Nephron progenitor cell (in vitro differentiated cells): Measurements from ENCODE around the gene SPOCD1.
A peak's percentile ranks its signal among the peaks of the same experiment; 100 is the strongest.

Experiments
- DNase-seq: peaks from one replicate; pipeline ENCODE4 v3.0.0; 2021
- H3K27ac Mint-ChIP-seq: 2 replicates; pipeline ENCODE4 v1.8.0; 2021; ENCODE audit warnings: mild to moderate bottlenecking, moderate library complexity, mixed read lengths
- H3K27me3 Mint-ChIP-seq: 2 replicates; pipeline ENCODE4 v1.8.0; 2021; ENCODE audit warnings: mild to moderate bottlenecking, low read depth, mixed read lengths; ENCODE audit not compliant: poor library complexity
- H3K36me3 Mint-ChIP-seq: 2 replicates; pipeline ENCODE4 v1.8.0; 2021; ENCODE audit warnings: low read depth, mixed read lengths
- H3K4me1 Mint-ChIP-seq: 2 replicates; pipeline ENCODE4 v1.8.0; 2021; ENCODE audit warnings: mixed read lengths
- H3K4me3 Mint-ChIP-seq: 2 replicates; pipeline ENCODE4 v1.8.0; 2021; ENCODE audit warnings: mild to moderate bottlenecking, moderate library complexity, mixed read lengths
- H3K9me3 Mint-ChIP-seq: 2 replicates; pipeline ENCODE4 v1.8.0; 2021; ENCODE audit warnings: mild to moderate bottlenecking, moderate library complexity, mixed read lengths
- CTCF ChIP-seq: fragments of 200-600 bp; sonication (generic); IDR thresholded peaks from 2 replicates; pipeline ENCODE4 v1.5.0; 2021; ENCODE audit warnings: antibody characterized with exemption

The SPOCD1 gene

DNA sequence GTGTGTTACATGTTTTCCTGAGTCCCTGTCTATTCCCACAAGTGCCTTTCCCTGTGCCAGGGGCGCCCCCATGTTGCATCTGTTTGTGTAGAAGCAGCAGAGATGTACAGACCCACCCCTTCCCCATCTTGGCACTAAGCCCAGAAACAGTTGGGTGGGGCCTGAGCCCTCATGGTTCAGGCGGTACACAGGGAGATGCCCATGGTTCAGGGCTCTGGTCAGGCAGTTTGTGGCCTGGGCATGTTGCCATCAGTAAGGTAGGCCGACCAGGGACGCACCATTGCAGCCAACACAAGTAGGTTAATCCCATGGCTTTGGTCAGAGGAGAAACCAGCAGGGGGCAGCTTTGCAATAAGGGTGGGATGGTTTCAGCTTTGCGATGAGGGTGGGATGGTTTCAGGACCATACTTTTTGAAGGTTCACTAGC lies 50.8 kb downstream of the SPOCD1 start:
- no peaks in the 10 kb centered on the region for H3K36me3 Mint-ChIP-seq
- TF ChIP-seq CTCF: peak; percentile 42
- H3K9me3 Mint-ChIP-seq: no peaks in the 10 kb centered on the region
- H3K27ac Mint-ChIP-seq: no peak overlapping the region
- H3K4me3 Mint-ChIP-seq: peak overlapping the region; percentile 78
- peaks cover 57% of the 10 kb centered on the region for H3K27me3 Mint-ChIP-seq
- H3K4me1 Mint-ChIP-seq: peaks cover 75% of the 10 kb centered on the region
- DNase-seq: peak; percentile 59

GRCh38 chr1:31764312-31765040 lies 51.3 kb downstream of the SPOCD1 start, which contains the start of gene ADGRB2:
Gene ADGRB2, minus strand, starts transcription at chr1:31764340. Its CDS starts 7,119 bp downstream, at chr1:31757221.
- Mint-ChIP-seq H3K27ac (no peak within 1 kb of the TSS), H3K4me1 (peaks cover 75% of the 10 kb centered on the region), H3K9me3 (no peaks in the 10 kb centered on the region), H3K36me3 (no peaks in the 10 kb centered on the region), H3K4me3 (peak within 1 kb of the TSS; percentile 85), H3K27me3 (peaks cover 54% of the 10 kb centered on the region)
- TF ChIP-seq CTCF: no peak
- DNase-seq: peak; percentile 65

DNA sequence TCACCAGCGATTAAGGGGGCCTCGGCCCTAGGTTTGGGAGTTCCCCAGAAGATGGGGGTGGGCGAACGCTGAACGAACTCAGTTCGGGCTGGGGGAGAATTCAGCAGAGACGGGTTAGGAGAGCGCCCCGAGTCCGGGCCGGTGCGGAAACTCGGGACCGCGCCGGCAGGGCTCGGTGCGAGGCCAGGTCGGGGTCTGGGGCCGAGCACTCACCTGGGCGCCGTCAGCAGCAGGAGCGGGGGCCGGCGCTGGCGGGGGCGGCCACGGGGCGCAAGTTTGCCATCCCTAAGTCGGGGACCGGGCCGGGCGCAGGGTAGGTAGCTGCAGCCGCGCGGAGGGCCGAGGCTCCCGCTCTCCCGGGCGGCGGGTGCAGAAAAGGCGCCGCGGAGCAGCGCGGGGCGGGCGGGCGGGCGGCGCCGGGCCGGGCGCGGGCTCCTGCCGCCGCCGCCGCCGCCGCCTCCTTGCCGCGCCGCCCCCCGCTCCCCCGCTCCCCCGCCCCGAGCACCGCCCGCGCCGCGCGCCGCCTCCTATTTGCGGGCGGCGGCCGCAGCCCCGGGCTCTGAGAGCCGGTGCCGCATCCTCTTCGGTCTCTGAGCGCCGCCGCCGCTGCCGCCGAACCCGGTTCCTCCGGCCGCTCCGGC lies 52.0 kb downstream of the SPOCD1 start:
- no peak overlapping the region for H3K27ac Mint-ChIP-seq
- H3K9me3 Mint-ChIP-seq: no peaks in the 10 kb centered on the region
- H3K4me3 Mint-ChIP-seq: peak overlapping the region; percentile 85
- H3K27me3 Mint-ChIP-seq: peaks cover 47% of the 10 kb centered on the region
- no peaks in the 10 kb centered on the region for H3K36me3 Mint-ChIP-seq
- peak; percentile 62 for DNase-seq
- no peak for TF ChIP-seq CTCF
- peaks cover 75% of the 10 kb centered on the region for H3K4me1 Mint-ChIP-seq

DNA sequence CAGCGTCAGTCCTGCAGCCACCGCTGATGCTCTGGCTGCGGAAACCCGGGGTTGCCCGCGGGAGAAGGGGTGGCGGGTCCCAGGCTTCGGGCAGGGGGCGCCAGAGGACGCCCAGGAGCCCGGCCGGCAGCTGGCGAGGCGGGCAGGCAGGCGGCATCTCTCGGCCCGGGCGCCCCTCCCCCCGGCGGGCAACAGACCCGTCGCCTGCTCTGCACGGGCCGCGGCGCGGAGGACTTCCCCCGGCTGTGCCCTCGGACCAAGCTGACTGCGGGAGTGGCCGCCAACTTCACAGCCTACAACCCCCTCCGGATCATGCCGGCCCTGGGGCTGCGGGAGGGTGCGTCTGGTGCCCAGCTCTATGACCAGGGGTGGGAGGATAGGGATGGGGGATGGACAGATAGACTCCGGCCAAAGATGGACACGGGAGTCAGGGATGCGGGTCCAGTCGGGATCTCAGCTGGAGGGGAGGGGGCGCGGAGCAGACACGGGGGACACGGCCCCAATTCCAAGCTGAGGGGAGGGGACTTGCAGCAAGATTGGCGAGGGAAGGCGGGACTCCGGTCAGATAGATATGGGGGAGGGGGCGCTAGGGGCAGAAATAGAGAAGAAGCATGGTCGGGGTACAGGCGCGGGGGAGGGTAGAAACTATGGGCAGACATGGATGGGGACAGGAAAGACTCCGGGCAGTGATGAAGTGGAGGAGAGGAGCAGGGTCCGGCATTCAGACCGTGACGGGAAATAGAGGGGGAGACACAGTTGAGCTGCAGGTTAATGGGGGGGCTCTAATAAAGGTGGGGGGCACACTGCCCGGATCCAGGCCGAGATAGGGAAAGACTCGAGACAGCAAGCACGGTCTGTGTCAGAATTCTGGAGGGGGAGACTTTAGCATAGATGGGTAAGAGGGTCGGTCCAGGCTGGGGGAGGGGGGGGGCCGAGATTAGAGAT lies 52.8 kb downstream of the SPOCD1 start:
- peak; percentile 89 for DNase-seq
- peak; percentile 70 for TF ChIP-seq CTCF
- Mint-ChIP-seq H3K9me3 (no peaks in the 10 kb centered on the region), H3K4me1 (peaks cover 75% of the 10 kb centered on the region), H3K36me3 (no peaks in the 10 kb centered on the region), H3K27me3 (peaks cover 39% of the 10 kb centered on the region), H3K27ac (no peak overlapping the region), H3K4me3 (peak overlapping the region; percentile 85)

- H3K36me3 Mint-ChIP-seq: no peaks in the 10 kb centered on the region
- H3K4me3 Mint-ChIP-seq: peak overlapping the region; percentile 65
- peaks cover 72% of the 10 kb centered on the region for H3K4me1 Mint-ChIP-seq
- no peak for TF ChIP-seq CTCF
- DNase-seq: no peak
- H3K27me3 Mint-ChIP-seq: peaks cover 35% of the 10 kb centered on the region
- H3K27ac Mint-ChIP-seq: no peak overlapping the region
- H3K9me3 Mint-ChIP-seq: no peaks in the 10 kb centered on the region
These were observed 53.5 kb downstream of the SPOCD1 start for GRCh38 chr1:31762323-31762722.
